ENCODE measurements around the gene HRCT1.
A peak's percentile ranks its signal among the peaks of the same experiment; 100 is the strongest.
"Not testable (repeated sequence)": the region's sequence is repeated elsewhere in the genome, so short reads cannot be mapped to it uniquely, and the experiment has no call there.

Gene HRCT1

DNA sequence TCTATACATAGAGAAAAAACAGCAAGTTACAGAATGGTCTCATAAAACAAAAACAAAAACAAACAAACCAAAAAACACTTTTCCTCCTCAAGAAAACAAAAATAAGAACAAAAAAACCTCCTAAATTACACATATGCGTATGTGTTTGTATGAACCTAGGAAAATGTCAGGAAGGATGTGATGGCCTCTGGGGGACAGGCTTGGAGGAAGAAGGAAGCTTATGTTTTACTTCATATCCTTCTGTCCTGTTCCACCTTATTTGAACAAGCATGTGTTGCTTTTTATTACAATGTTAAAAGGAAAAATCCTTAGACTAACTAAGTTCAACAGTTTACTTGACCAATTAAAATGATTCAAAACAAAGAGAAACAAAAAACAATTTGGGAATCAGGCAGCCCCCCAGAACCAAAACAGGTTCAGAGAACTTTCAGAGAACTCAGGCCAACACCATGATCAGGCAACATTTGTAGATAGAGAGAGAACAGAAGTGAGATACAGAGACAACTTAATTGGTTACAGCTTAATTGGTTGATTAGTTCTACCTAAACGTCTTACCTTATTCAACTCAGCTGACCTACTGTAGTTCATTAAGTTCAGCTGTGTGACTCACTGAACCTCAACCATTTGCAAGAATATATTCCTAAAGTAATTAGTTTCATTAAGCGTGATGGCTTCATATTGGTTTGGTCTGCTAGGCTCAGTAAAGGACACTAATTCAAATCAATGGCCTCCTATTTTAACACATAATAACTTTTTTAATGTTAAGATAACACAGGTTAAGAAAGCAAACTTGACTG, 13.4 kb downstream of the HRCT1 start:
- DNase-seq = no peak

DNA sequence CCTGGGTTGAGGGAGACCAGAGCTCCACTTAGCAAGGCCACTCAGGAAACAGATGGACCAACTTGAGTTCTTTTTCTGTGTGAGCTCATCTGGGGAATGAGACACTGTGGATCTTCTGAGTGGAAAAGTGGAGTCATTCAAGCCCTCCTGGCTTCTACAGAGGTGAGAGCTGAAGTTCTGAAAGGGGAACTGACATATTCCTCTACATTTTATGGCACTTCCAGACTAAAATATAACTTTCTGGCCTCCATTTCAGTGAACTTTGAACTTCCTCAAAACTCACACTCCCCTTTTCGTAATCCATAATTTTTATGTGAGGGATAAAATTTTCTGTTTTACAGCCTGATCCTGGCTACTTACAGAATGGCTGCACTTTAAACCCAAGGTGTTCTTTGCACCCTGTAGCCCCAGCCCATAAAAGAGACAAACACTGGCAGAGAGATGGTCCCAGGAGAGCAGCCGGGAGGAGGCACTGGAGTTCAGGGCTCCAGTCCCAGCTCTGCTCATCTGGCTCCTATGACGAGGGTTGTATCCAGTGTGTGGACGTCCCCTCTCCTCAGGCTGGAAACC, 14.1 kb downstream of the HRCT1 start:
- DNase-seq = no peak

DNA sequence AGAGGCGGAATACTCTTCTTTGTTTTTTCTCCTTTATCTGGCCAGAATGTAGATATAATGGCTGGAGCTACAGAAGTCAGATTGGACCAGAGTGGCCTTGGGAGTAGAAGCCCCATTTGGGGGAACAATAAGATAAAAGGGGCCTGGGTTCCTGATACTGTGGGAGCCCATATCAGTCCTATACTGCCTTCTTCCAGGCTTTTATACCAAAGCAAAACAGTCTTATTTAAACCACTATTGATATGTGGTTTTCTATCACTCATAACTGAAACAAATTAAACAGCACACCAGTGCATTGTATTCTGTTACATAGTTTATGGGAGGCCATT, 17.6 kb downstream of the HRCT1 start:
- DNase-seq = no peak

DNA sequence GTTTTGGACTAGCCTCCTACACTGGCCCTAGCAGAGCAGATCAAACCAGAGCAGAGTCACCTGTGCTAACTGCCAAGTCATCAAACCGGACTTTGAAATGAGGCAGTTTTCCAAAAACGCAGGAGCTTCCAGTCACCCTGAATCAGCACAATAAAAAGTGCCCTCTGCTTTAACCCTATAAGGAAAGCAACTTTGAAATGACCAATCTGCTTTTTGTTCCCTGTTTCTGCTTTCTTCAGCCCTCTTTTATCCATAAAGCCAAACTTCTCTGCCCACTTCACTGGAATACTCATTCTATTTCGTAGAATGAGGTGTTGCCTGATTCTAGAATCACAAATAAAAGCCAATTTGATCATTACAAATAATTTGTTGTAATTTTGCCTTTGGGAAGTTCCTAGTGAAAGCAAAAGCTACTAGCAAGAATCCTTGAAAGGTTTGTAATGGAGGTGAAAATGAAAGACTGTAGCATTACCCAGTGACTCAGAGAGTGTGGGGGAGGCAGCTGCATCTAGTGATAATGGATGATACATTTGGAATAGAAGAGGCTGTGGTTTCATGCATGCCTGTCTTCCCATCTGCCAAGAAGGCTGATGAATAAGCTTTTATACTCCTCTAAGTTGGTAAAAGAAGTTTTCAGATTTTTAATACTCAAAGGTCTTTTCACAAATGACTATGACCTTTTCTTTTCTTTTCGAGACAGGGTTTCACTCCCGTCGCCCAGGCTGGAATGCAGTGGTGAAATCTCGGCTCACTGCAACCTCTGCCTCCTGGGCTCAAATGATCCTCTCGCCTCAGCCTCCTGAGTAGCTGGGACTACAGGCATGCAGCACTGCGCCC, 18.1 kb downstream of the HRCT1 start:
- peak; percentile 93 for DNase-seq

DNA sequence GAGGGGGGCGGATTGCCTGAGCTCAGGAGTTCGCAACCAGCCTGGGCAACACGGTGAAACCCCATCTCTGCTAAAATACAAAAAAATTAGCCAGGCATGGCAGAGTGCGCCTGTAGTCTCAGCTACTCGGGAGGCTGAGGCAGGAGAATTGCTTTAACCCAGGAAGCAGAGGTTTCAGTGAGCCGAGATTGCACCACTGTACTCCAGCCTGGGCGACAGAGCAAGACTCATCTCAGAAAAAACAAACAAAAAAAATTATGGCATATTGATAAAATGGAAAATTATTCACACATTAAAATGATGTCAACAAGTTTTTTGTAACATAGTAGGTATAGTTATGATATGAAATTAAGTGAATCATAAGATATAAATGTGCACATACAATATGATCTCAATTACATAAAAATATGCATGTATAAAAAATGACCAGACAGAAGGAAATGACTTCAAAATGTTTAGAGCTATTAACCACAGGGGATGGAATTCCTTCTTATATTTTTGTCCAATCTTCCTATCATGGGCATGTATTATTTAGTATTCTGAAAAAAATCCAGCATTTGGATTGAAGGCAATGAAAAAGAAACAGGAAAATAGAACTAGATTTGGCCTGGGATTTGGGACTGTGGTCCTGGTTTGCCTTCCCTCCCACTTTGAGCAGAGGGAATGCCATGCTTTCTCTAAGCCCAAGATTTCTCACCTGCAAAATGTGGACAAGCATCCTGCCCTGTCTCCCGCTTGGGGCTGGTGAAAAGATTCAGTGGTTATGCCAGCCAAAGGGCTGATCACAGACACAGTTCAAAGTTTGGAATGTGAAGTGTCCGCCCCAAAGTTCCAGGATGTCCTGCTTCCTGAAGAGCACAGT, 22.8 kb downstream of the HRCT1 start:
- DNase-seq = no peak

DNA sequence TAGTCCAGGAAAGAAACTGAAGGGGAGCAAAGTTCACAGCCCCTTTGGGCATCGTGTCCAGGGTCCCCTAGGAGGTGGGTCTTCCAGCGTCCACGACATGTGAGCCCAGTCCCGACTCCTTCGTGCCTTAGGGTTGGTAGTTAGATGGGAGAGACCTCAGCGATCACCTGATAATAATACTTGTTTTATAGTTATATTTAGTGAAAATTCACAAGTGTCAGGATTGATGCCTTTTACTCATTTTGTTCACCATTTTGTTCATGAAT, 23.4 kb downstream of the HRCT1 start:
- no peak for DNase-seq

GRCh38 chr9:35930521-35930920, 24.5 kb downstream of the HRCT1 start:
- DNase-seq = no peak

DNA sequence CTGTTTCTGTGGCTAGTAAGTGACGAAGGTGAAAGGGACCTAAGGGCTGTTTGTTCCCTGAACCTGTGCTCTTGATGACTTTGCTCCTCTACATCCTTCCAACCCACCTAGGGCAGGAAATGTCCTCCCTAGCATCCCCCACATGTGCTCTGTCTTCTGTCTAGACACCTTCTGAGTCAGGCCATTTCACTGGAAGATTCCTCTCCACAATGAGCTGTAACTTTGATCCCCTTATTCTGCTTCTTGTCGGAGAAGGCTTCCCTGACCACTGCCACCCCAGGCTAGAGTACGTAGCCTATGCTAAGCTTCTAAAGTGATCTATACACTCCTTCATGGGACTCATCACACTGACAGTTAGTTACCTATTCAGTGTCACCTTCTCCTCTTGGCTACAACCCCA, 25.0 kb downstream of the HRCT1 start:
- DNase-seq = no peak

GRCh38 chr9:35932735-35933134, 26.7 kb downstream of the HRCT1 start:
- no peak for DNase-seq

DNA sequence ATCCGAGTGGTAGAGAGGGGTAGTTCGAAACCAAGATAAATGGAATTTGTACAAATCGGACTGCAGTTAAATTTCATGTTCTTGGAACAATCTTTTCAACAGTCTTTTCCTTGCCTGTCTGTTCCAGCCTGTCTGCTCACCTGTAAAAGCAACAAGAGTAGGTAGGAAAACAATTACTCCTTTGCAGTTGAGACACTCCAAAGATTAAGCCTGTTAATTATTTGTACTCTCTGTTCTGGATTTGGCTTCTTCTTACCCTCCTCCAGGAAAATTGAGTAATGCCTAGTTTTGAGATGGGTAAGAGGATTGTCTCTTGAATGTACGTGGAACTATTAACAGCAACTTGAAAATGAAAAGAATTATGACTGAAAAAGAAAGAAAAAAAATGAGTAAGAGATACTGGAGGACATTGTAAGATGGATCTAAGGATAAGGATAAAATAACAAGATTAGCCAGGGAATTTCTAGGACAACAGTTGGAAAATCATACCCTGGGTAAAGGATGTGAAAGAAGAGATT, 27.6 kb downstream of the HRCT1 start:
- no peak for DNase-seq

DNA sequence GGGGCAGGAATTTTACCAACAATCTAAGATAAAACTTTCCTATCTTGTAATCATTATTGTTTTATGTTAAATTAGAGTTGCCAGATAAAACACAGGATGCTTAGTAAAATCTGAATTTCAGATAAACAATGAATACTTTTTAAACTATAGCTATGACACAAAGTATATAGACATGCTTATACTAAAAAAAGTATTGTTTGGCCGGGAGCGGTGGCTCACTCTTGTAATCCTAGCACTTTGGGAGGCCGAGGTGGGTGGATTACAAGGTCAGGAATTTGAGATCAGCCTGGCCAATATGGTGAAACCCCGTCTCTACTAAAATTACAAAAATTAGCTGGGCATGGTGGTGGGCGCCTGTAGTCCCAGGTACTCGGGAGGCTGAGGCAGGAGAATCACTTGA, 28.1 kb downstream of the HRCT1 start:
- DNase-seq = not testable (repeated sequence)

GRCh38 chr9:35935261-35935660, 29.3 kb downstream of the HRCT1 start:
- no peak for DNase-seq

DNA sequence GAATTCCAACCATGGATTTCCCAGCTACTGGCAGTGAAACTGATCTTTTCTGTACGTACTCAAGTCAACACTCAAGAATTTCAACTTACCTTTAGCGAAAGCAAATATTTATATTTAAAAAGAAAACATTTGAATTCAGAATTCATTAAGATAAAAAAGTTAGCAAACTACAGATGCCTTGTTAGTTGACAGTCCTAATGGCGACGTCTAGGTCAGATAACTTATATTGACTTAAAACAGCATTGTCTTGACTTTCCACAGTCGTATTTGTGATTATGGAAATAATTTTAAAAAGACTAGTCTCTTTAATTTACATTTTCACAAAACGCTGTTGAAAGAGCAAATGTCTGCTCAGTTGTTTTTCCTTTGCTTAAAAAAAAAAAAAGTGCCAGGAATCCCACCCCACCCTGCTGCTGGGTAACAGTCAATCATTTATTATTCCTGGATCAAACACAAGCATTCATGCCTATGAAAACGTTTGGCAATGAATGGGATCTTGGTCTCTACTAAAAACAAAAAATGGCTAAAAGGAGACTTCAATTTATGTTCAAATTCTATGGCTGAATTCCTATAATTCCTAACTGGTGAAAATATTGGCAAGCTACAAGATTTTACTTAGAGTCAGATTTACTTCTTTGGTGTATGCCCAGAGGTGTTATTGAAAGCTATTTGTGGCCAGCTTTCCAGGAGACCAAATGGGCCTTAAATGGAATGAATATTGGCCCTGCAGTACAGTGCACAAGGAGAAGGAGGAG, 29.9 kb downstream of the HRCT1 start:
- peak; percentile 84 for DNase-seq

DNA sequence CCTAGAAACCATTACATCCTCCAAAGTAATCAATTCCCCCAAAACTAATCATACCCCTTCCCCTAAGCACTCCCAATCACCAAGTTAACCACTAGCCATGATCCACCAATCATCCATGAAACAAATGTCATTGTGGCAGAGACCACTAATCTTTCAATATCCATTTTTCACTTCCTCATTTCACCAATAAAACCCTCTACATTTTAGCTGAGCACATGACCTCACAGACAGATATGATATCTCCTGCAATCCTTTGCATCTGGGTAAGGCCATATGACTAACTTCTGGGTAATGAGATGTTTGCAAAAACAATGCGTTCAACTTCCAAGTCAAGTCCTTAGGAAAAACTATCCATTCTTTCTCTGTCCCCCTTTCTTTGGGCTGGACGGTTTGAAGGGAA, 31.2 kb downstream of the HRCT1 start:
- DNase-seq = peak; percentile 65

GRCh38 chr9:35938474-35939356, 32.7 kb downstream of the HRCT1 start:
- DNase-seq = no peak

GRCh38 chr9:35939679-35940250, 33.8 kb downstream of the HRCT1 start:
- no peak for DNase-seq

- DNase-seq = no peak
Observed at GRCh38 chr9:35940458-35941407, 34.7 kb downstream of the HRCT1 start.

DNA sequence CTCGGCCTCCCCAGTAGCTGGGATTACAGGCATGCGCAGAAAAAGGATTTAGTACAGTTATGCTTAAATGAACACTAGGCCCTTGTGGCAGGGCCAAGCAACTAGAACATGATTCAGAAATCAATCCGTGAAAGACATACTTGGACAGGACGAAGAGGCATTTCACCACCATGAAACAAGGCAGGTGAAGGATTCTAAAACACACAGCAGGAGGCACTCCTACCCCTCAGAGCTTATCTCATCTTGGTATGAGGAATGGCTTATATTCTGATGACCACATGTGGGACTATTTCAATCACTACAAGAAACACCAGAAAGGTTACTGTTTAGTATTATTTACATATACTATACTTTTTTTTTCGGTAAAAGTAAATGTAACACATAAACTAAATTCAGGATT, 36.3 kb downstream of the HRCT1 start:
- DNase-seq = no peak

GRCh38 chr9:35944173-35944572, 38.2 kb downstream of the HRCT1 start:
- no peak for DNase-seq

DNA sequence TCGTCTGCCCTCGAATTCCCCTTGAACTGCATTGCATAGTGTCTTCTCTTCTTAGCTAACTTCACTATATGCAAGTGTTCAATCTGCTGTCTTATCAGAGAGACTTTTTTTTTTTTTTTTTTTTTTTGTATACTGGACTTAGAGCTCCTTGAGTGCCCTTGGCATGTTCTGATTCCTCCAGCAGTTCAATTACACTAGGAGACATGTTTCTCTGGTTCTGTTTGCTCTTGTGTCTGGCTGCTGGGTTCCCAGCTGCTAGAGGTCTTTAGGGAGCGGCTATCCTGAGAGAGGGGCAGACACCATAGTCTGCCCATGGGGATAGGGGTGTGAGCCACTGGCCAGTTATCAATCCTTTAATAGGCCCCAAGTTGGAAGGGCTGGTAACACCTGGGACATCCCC, 38.8 kb downstream of the HRCT1 start:
- no peak for DNase-seq

Measured in EL (cell line).